H7 (cell line): ENCODE results near the gene GSG1L. TPM values are rescaled to one million over a fixed set of nuclear protein-coding genes. Genes with fewer than 3 reads are reported as not detected.

ENCODE experiments used
- DNase-seq: peaks from one replicate; pipeline ENCODE4 v3.0.0; 2012
- H3K27me3 ChIP-seq: 2 replicates; pipeline ENCODE4 v1.6.0; 2011; ENCODE audit warnings: mild to moderate bottlenecking, low read length; ENCODE audit not compliant: control insufficient read depth, insufficient read depth
- H3K36me3 ChIP-seq: replicated peaks from 2 replicates; pipeline ENCODE4 v1.5.1; 2011; ENCODE audit warnings: low read length; ENCODE audit not compliant: control insufficient read depth, insufficient read depth
- H3K4me3 ChIP-seq: 2 replicates; pipeline ENCODE4 v1.5.1; 2011; ENCODE audit warnings: low read depth, mild to moderate bottlenecking, control low read depth, low read length, moderate library complexity; ENCODE audit not compliant: insufficient read depth
- total RNA-seq: library from RNA; depleted of rRNA; stranded (reverse); fragments of >200 nt; shearing (Covaris generic); gene quantifications from 2 replicates; pipeline ENCODE4 v1.2.3, GENCODE V29; 2014

The GSG1L gene
- total RNA-seq, 1 experiment from 2014 or later: not detected

- H3K27me3 ChIP-seq: no peaks in the 10 kb centered on the region
- H3K36me3 ChIP-seq: no peaks in the 10 kb centered on the region
- peak; percentile 79 for DNase-seq
- H3K4me3 ChIP-seq: no peak overlapping the region
These were observed 267.4 kb downstream of the GSG1L start for GRCh38 chr16:27795992-27796614.

DNA sequence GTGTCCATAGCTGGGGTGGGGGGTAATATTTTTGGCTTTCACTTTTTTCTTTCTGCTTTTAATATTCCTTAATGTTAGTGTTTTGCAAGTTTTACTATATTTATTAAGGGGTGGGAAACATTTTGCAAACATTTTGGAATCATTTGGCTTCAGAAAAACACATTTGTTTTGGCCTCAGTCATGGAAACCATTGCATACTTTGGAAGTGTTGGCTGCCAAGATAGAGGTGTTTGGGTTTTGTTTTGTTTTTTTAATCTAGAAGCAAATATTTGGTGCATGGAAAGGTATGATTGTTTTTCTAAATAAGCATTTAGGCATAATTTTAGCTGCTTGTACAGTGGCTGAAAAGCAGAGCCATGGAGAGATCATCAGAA, 270.3 kb downstream of the GSG1L start:
- H3K27me3 ChIP-seq: no peaks in the 10 kb centered on the region
- no peak overlapping the region for H3K4me3 ChIP-seq
- no peak for DNase-seq
- H3K36me3 ChIP-seq: no peaks in the 10 kb centered on the region

GRCh38 chr16:27792486-27793248, 270.8 kb downstream of the GSG1L start:
- no peak for DNase-seq
- no peaks in the 10 kb centered on the region for H3K36me3 ChIP-seq
- no peak overlapping the region for H3K4me3 ChIP-seq
- no peaks in the 10 kb centered on the region for H3K27me3 ChIP-seq

DNA sequence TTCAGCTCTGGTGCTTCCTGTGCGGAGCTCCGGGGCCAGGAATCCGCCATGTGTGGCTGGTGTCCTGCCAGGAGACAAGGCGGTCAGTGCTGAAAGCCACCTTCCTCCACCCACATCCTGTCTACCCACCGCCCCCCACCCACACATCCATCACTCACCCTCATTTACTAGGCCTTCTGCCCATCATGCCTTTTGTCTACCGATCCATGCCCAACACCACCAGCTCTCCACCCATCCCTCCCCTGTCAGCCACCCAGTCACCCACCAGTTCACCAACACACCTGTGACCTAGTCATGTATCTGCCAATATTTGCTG, 272.2 kb downstream of the GSG1L start:
- Histone ChIP-seq H3K4me3 (no peak overlapping the region), H3K36me3 (no peaks in the 10 kb centered on the region), H3K27me3 (no peaks in the 10 kb centered on the region)
- no peak for DNase-seq

DNA sequence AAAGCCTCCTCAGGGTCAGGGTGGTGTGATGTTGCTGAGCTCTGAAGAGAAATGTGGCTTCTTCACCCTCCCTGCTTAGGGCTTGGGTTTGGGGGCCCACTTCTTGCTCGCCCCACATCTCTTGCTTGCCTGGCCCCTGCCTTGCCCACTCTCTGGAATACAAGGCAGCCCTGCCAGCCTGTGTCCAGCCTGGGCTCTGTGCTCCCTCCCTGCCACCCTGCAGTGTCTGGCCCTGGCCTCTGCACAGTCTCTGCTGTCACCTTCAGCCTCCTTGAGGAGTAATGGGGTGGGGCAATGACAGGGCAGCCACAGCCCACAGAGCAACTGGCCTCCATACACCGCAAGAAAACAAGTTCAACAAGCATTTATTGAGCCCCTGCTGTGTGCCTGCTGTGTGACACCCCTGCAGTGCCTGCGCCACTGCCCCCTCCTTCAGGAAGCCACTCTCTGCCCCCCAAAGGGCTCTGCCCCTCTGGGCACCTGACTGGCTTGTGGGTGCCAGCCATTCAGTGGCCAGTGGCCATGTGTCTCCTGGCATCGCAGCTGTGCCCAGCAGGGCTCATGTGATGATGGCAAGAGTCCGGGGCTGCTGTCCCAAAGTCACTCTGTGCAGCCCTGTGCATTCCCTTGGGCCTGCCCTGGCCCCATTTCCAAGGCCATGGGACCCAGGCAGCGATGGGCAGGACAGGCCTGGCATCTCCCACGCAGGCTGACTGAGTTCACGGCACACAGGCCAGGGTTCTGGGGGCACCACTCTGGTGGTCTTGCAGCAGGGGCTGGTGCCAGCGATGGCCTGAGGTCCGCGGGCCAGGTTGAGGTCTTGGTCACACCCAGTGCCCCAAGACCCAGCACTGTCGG, 272.7 kb downstream of the GSG1L start:
- Histone ChIP-seq H3K36me3 (no peaks in the 10 kb centered on the region), H3K4me3 (no peak overlapping the region)
- DNase-seq: no peak

GRCh38 chr16:27789595-27790241, 273.8 kb downstream of the GSG1L start:
- no peak overlapping the region for H3K4me3 ChIP-seq
- H3K27me3 ChIP-seq: no peaks in the 10 kb centered on the region
- DNase-seq: no peak
- H3K36me3 ChIP-seq: no peaks in the 10 kb centered on the region

More for the DNA sequence above, 272.7 kb downstream of the GSG1L start:
- no peaks in the 10 kb centered on the region for H3K27me3 ChIP-seq

GRCh38 chr16:27789150-27789549, 274.4 kb downstream of the GSG1L start:
- no peaks in the 10 kb centered on the region for H3K36me3 ChIP-seq
- H3K27me3 ChIP-seq: no peaks in the 10 kb centered on the region
- no peak overlapping the region for H3K4me3 ChIP-seq
- DNase-seq: no peak

GRCh38 chr16:27787665-27788064, 275.8 kb downstream of the GSG1L start:
- Histone ChIP-seq H3K36me3 (no peaks in the 10 kb centered on the region), H3K27me3 (no peaks in the 10 kb centered on the region), H3K4me3 (no peak overlapping the region)
- peak; percentile 30 for DNase-seq

- Histone ChIP-seq H3K4me3 (no peak overlapping the region), H3K27me3 (no peaks in the 10 kb centered on the region), H3K36me3 (no peaks in the 10 kb centered on the region)
- peak; percentile 18 for DNase-seq
These were observed 276.4 kb downstream of the GSG1L start for GRCh38 chr16:27786923-27787625.

DNA sequence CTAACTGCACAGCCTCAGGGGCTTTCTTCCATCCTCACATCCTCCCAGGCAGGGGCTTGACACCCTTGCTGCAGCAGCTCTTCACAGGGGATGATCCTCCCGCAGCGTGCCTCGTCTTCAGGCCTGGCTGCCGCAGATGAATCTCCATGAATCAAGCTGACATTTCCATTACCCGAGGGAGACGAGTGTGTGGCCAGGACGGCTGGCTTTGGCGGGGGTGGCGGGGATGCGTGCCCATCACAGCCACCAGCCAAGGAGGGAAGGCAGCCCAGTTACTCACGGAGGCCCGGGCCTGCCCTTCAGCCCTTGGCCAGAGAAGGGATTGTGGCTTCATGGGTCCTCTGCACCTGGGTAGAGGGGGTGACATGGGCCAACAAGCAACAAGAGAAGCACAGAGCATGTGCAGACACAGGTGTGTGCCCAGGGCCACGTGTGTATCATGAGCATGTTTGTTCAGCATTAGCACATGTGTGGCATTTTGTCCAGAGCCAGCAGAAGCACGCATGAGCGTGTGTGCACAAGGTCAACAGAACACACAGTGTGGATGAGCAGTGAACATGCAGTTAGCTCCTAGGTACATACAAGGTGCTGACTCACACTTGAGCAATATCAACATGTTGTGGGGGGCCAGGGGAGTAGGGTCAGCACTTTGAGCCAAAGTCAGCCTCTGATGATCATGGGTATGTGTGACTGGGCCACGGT, 277.1 kb downstream of the GSG1L start:
- Histone ChIP-seq H3K36me3 (no peaks in the 10 kb centered on the region), H3K4me3 (no peak overlapping the region), H3K27me3 (no peaks in the 10 kb centered on the region)
- DNase-seq: peak; percentile 36

DNA sequence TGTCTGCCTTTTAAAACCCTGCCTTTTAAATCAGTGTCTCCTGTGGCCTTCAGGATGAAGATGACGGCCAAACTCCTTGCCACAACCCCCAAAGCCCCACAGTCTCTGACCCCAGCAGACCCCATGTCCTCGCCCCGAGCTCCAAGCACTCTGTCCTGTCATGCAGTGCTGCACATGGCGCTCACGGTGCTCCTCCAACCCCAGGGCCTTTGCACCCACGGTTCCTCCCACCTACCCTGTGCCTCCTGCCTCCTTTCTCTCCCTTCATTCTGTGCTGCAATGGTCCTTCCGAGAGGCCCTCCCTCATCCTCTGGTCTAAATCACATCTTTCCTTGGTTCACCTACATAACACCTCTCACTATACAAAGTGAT, 278.2 kb downstream of the GSG1L start:
- no peaks in the 10 kb centered on the region for H3K27me3 ChIP-seq
- no peak for DNase-seq
- no peak overlapping the region for H3K4me3 ChIP-seq
- H3K36me3 ChIP-seq: no peaks in the 10 kb centered on the region

DNA sequence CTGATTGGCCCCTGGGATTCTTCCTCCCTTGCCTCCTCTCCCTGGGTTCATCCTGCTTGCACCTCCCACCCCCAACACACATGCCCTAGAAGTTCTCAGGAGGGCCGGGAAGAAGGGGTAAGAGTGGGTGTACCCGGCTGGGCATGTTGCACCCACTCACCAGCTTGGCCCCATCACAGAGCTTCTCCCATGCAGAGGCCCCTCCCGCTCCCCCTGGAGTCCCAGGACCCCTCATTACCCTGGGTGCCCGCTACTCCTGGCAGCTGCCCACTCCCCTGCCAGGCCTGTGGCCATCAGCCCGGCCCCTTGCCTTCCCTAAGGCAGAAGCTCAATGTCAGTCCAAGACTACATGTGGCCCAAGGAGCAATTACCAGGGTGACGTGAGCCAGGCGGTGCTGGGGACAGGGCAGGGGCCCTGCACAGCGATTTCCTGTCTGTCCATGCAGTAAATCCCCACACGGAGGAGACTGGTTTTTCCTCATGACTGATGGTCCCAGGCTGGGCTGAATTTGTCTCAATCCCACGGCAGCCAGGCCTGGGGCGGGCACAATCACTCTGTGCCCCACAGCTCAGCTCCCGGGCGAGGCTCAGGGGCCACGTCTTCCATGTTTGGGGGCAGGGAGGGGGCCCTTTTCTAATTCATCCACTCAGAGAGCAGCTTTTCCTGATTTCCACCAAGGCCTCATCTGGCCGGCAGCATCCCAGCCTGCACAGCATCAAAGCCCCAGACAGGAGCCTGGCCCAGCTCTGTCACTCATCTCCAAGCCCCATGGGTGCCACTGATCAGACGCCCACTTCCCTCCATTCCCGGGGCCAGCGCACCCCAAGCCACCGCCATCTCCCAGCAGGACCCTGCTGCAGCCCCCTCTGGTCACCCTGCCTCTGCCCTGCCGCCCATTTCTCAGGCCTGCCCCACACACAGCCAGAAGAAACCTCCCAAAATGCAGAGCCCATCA, 278.9 kb downstream of the GSG1L start:
- Histone ChIP-seq H3K4me3 (no peak overlapping the region), H3K27me3 (no peaks in the 10 kb centered on the region), H3K36me3 (no peaks in the 10 kb centered on the region)
- peak; percentile 63 for DNase-seq
